ENCODE data around the gene RPS26. TPM values are rescaled to one million over a fixed set of nuclear protein-coding genes. Genes with fewer than 3 reads are reported as not detected.

Gene RPS26
- total and polyA plus RNA-seq, 2 of the 13 experiments (the other 11 are each of a cell fraction or from before 2014, with no cell fraction given): 150 to 421 TPM

DNA sequence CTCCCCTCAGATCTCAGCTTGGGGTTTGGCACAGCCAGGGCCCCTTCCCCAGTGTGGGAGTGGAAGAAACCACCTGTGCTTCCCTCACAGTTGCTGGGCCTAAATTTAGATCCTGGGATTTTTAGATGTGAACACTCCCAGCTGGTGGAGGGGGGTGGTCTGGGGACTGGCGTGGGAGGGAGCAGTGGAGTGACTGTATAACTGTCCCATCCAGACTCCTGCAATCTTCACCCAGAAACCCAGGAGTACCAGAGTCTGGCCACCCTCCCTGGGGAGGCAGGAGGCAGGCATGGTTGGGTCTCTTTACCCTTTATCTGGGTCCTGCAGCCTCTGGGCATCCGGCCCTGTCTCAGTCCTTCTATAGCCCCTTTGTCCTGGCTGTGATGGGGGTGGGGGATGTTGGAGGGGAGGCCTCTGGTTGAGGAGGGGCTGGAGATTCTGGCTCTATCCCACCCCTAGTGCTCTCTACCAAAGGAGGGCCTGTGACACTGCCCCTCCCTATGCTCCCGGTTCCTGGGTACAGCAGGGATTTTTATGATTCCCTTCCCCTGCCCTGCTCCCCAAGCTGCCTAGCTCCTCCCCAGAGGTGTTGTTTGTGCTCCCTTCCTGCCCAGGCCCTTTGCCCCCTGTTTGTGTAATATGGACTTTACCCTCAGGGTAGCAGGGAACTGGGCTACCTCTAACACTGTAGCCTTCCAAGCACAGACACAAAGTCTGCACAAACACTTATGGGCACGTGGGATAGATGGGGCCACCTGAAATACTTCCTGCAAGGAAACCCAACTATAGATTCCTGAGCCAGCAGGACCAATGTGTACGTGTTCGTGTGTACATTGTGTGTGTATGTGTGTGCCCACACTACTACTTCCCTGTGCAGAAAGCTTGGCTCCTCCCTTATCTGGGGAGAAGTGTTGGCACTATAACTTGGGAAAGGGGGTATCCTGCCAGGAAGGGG is 40.0 kb downstream of the RPS26 start (continued):
- no peak for TF ChIP-seq ATF7 (IDR thresholded peaks at IDR 0.05)
- peak; percentile 89 for TF ChIP-seq ATF7 (CRISPR knock-in tag; IDR thresholded peaks at IDR 0.05)
- peak; percentile 97 for TF ChIP-seq ERF (CRISPR knock-in tag; IDR thresholded peaks at IDR 0.05)
- TF ChIP-seq, protein P1, sequence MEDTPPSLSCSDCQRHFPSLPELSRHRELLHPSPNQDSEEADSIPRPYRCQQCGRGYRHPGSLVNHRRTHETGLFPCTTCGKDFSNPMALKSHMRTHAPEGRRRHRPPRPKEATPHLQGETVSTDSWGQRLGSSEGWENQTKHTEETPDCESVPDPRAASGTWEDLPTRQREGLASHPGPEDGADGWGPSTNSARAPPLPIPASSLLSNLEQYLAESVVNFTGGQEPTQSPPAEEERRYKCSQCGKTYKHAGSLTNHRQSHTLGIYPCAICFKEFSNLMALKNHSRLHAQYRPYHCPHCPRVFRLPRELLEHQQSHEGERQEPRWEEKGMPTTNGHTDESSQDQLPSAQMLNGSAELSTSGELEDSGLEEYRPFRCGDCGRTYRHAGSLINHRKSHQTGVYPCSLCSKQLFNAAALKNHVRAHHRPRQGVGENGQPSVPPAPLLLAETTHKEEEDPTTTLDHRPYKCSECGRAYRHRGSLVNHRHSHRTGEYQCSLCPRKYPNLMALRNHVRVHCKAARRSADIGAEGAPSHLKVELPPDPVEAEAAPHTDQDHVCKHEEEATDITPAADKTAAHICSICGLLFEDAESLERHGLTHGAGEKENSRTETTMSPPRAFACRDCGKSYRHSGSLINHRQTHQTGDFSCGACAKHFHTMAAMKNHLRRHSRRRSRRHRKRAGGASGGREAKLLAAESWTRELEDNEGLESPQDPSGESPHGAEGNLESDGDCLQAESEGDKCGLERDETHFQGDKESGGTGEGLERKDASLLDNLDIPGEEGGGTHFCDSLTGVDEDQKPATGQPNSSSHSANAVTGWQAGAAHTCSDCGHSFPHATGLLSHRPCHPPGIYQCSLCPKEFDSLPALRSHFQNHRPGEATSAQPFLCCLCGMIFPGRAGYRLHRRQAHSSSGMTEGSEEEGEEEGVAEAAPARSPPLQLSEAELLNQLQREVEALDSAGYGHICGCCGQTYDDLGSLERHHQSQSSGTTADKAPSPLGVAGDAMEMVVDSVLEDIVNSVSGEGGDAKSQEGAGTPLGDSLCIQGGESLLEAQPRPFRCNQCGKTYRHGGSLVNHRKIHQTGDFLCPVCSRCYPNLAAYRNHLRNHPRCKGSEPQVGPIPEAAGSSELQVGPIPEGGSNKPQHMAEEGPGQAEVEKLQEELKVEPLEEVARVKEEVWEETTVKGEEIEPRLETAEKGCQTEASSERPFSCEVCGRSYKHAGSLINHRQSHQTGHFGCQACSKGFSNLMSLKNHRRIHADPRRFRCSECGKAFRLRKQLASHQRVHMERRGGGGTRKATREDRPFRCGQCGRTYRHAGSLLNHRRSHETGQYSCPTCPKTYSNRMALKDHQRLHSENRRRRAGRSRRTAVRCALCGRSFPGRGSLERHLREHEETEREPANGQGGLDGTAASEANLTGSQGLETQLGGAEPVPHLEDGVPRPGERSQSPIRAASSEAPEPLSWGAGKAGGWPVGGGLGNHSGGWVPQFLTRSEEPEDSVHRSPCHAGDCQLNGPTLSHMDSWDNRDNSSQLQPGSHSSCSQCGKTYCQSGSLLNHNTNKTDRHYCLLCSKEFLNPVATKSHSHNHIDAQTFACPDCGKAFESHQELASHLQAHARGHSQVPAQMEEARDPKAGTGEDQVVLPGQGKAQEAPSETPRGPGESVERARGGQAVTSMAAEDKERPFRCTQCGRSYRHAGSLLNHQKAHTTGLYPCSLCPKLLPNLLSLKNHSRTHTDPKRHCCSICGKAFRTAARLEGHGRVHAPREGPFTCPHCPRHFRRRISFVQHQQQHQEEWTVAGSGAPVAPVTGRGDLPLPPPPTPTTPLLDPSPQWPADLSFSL (CRISPR knock-in tag; IDR thresholded peaks at IDR 0.05): peak; percentile 97
- TF ChIP-seq, protein P2, sequence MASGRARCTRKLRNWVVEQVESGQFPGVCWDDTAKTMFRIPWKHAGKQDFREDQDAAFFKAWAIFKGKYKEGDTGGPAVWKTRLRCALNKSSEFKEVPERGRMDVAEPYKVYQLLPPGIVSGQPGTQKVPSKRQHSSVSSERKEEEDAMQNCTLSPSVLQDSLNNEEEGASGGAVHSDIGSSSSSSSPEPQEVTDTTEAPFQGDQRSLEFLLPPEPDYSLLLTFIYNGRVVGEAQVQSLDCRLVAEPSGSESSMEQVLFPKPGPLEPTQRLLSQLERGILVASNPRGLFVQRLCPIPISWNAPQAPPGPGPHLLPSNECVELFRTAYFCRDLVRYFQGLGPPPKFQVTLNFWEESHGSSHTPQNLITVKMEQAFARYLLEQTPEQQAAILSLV (CRISPR knock-in tag; IDR thresholded peaks at IDR 0.05; ENCODE audit: borderline replicate concordance): peak; percentile 82
- TF ChIP-seq ADNP (CRISPR knock-in tag; IDR thresholded peaks at IDR 0.05): no peak
- no peak for TF ChIP-seq ZNF720 (CRISPR knock-in tag; IDR thresholded peaks at IDR 0.05)
- TF ChIP-seq, protein P3, sequence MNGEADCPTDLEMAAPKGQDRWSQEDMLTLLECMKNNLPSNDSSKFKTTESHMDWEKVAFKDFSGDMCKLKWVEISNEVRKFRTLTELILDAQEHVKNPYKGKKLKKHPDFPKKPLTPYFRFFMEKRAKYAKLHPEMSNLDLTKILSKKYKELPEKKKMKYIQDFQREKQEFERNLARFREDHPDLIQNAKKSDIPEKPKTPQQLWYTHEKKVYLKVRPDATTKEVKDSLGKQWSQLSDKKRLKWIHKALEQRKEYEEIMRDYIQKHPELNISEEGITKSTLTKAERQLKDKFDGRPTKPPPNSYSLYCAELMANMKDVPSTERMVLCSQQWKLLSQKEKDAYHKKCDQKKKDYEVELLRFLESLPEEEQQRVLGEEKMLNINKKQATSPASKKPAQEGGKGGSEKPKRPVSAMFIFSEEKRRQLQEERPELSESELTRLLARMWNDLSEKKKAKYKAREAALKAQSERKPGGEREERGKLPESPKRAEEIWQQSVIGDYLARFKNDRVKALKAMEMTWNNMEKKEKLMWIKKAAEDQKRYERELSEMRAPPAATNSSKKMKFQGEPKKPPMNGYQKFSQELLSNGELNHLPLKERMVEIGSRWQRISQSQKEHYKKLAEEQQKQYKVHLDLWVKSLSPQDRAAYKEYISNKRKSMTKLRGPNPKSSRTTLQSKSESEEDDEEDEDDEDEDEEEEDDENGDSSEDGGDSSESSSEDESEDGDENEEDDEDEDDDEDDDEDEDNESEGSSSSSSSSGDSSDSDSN (CRISPR knock-in tag; IDR thresholded peaks at IDR 0.05): peak; percentile 81
- no peak for TF ChIP-seq ZNF549 (CRISPR knock-in tag; IDR thresholded peaks at IDR 0.05)
- no peak for TF ChIP-seq ZFP82 (CRISPR knock-in tag; IDR thresholded peaks at IDR 0.05; ENCODE audit: borderline replicate concordance)
- TF ChIP-seq MAZ (IDR thresholded peaks at IDR 0.05; ENCODE audit: borderline replicate concordance, low read depth, low read length): peak; percentile 84
- TF ChIP-seq MAZ (CRISPR knock-in tag; IDR thresholded peaks at IDR 0.05; ENCODE audit: low read depth): peak; percentile 97
- no peak for TF ChIP-seq ZNF484 (CRISPR knock-in tag; IDR thresholded peaks at IDR 0.05; ENCODE audit: borderline replicate concordance, low read depth)
- no peak; the same call in none of the 2 replicates for TF ChIP-seq ZNF619 (CRISPR knock-in tag; IDR thresholded peaks at IDR 0.05)
- peak; percentile 62; the same call in 1 of the 2 replicates for TF ChIP-seq ZNF24 (IDR thresholded peaks at IDR 0.05)
- TF ChIP-seq, protein P4, sequence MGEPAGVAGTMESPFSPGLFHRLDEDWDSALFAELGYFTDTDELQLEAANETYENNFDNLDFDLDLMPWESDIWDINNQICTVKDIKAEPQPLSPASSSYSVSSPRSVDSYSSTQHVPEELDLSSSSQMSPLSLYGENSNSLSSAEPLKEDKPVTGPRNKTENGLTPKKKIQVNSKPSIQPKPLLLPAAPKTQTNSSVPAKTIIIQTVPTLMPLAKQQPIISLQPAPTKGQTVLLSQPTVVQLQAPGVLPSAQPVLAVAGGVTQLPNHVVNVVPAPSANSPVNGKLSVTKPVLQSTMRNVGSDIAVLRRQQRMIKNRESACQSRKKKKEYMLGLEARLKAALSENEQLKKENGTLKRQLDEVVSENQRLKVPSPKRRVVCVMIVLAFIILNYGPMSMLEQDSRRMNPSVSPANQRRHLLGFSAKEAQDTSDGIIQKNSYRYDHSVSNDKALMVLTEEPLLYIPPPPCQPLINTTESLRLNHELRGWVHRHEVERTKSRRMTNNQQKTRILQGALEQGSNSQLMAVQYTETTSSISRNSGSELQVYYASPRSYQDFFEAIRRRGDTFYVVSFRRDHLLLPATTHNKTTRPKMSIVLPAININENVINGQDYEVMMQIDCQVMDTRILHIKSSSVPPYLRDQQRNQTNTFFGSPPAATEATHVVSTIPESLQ (CRISPR knock-in tag; conservative IDR thresholded peaks at IDR 0.05): no peak; the same call in 1 of the 2 replicates
- TF ChIP-seq SMARCC2 (IDR thresholded peaks at IDR 0.05): no peak
